Prostate gland (tissue), 2 donors: ENCODE results near the gene CSAD. TPM values are rescaled to one million over a fixed set of nuclear protein-coding genes. Genes with fewer than 3 reads are reported as not detected.
"Not testable (repeated sequence)": the region's sequence is repeated elsewhere in the genome, so short reads cannot be mapped to it uniquely, and the experiment has no call there.

Experiments used
- DNase-seq: peaks from one replicate; pipeline ENCODE4 v3.0.0-alpha.2; 2019; ENCODE audit warnings: low spot score
- H3K27ac ChIP-seq, 2 donors: fragments of 200-600 bp; sonication (generic); 2 replicates each; pipeline ENCODE4 v1.5.1; 2017 to 2019
- H3K27me3 ChIP-seq: fragments of 200-600 bp; sonication (generic); replicated peaks from 2 replicates; pipeline ENCODE4 v1.5.1; 2019; ENCODE audit not compliant: insufficient read depth
- H3K36me3 ChIP-seq, 2 donors: fragments of 200-600 bp; sonication (generic); 1 replicate in 1 of 2; 2 replicates in 1 of 2; pipeline versions ENCODE4 v1.5.1 to v1.8.1; 2017 to 2019
- H3K4me1 ChIP-seq: fragments of 200-600 bp; sonication (generic); replicated peaks from 2 replicates; pipeline ENCODE4 v1.5.1; 2019
- H3K4me3 ChIP-seq, 2 donors: fragments of 200-600 bp; sonication (generic); 2 replicates each; pipeline ENCODE4 v1.5.1; 2017 to 2019
- H3K9me3 ChIP-seq: fragments of 200-600 bp; sonication (generic); 2 replicates; pipeline ENCODE4 v1.5.1; 2017
- POLR2A ChIP-seq: fragments of 450-650 bp; IDR thresholded peaks from one replicate; pipeline ENCODE4 v1.6.1; 2016; ENCODE audit warnings: antibody characterized with exemption, mild to moderate bottlenecking
- POLR2AphosphoS5 ChIP-seq: sonication (generic); formaldehyde crosslinking; IDR thresholded peaks from one replicate; pipeline ENCODE4 v1.6.1; 2017; ENCODE audit warnings: antibody characterized with exemption
- WGBS: methylation state at CpG from one replicate; pipeline ENCODE4 v1.1.5; 2018; 5-methylcytosine and 5-hydroxymethylcytosine counted together
- intact Hi-C: fragments of 100-400 bp; cut with DNase I; formaldehyde crosslinking; loops from one replicate; pipeline ENCODE4 v1.14.2; 2022
- total RNA-seq, 2 donors: library from RNA; depleted of rRNA; stranded (reverse); fragments of >200 nt; gene quantifications; one replicate each; pipeline ENCODE4 v1.1.0, GENCODE V29; 2016
- TF ChIP-seq, protein P1 (sequence below), 4 experiments: fragments of 200-600 bp in 2 of 4; fragments of 450-650 bp in 2 of 4; sonication (generic) in 2 of 4; IDR thresholded peaks; 1 replicate in 3 of 4; 2 replicates in 1 of 4; pipeline ENCODE4 v1.5.1; 2016 to 2019; ENCODE audit warnings: antibody characterized with exemption in 4 of 4, mild to moderate bottlenecking in 2 of 4, moderate library complexity in 2 of 4

CSAD gene
- total RNA-seq, 2 donors from 2014 or later = 30.8 to 92.5 TPM

DNA sequence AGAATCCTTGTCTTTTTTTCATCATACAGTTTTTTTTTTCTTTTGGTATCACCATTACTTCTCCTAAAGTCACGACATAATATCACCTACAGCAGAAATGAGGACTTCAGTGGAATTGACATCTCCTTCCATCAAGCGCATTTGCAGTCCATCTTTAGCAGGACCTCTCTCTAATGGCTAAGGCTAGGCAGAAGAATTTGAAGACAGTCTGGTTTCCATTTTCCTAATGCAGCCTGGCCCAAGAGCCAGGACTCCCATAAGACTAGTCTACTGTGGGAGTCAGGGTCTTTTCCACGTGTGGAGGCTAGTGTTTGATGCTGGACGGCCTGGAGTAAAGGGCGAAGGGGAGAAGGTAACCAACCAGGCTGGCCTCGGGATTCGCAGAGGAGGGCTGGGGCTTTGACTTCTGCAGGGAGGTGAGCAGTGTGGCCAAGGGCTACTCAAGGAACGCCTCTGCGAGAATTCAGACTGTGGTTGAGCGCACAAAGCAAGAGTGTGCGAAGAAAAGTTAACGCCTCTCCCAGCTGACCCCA, 972 bp downstream of the CSAD start:
- Histone ChIP-seq H3K27ac (peak overlapping the region; percentile 96 to 97), H3K27me3 (no peaks in the 10 kb centered on the region), H3K9me3 (no peaks in the 10 kb centered on the region), H3K4me3 (peak overlapping the region; percentile 76 to 79), H3K4me1 (peaks cover 16% of the 10 kb centered on the region), H3K36me3 (peaks cover under 1 to 4% of the 10 kb centered on the region in 2 donors)
- intact Hi-C loops = no loop called here
- no peak for DNase-seq
- 18% methylated on average over 12 of the region's 12 CpGs for WGBS
- TF ChIP-seq, protein P1, sequence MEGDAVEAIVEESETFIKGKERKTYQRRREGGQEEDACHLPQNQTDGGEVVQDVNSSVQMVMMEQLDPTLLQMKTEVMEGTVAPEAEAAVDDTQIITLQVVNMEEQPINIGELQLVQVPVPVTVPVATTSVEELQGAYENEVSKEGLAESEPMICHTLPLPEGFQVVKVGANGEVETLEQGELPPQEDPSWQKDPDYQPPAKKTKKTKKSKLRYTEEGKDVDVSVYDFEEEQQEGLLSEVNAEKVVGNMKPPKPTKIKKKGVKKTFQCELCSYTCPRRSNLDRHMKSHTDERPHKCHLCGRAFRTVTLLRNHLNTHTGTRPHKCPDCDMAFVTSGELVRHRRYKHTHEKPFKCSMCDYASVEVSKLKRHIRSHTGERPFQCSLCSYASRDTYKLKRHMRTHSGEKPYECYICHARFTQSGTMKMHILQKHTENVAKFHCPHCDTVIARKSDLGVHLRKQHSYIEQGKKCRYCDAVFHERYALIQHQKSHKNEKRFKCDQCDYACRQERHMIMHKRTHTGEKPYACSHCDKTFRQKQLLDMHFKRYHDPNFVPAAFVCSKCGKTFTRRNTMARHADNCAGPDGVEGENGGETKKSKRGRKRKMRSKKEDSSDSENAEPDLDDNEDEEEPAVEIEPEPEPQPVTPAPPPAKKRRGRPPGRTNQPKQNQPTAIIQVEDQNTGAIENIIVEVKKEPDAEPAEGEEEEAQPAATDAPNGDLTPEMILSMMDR (IDR thresholded peaks at IDR 0.05) = no peak
- TF ChIP-seq POLR2AphosphoS5 = no peak
- no peak for TF ChIP-seq POLR2A

DNA sequence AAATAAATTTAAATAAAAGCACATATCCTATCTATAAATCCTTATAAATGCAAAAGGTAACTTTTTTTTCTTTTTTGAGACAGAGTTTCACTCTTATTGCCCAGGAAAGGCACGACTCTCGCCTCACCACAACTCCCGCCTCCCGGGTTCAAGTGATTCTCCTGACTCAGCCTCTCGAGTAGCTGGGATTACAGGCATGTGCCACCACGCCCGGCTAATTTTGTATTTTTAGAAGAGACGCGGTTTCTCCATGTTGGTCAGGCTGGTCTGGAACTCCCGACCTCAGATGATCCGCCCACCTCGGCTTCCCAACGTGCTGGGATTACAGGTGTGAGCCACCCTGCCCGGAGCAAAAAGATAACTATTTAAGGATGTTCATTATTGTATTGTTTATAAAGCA, 1.9 kb downstream of the CSAD start:
- H3K27ac ChIP-seq, H3K4me3 ChIP-seq: not testable (repeated sequence)
- H3K4me1 ChIP-seq = peaks cover 16% of the 10 kb centered on the region

DNA sequence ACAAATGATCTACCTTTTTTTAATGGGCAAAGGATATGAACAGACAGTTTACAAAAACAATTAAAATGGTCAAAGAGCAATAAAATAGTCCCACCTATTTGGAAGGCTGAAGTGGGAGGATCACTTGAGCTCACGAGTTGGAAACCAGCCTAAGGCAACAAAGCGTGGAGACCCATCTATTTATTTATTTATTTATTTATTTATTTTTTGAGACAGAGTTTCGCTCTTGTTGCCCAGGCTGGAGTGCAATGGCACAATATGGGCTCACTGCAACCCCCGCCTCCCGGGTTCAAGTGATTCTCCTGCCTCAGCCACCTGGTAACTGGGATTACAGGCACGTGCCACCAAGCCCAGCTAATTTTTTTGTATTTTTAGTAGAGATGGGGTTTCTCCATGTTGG, 3.3 kb downstream of the CSAD start:
- H3K4me3 ChIP-seq, DNase-seq, intact Hi-C loops, H3K9me3 ChIP-seq, H3K27me3 ChIP-seq, H3K36me3 ChIP-seq: not testable (repeated sequence)
- WGBS = 77% methylated on average over 6 of the region's 6 CpGs
- peaks cover 16% of the 10 kb centered on the region for H3K4me1 ChIP-seq
- peak overlapping the region in 1 of 2 donors; percentile 14 for H3K27ac ChIP-seq

More for the DNA sequence above, 1.9 kb downstream of the CSAD start:
- intact Hi-C loops, DNase-seq, H3K9me3 ChIP-seq, H3K27me3 ChIP-seq, H3K36me3 ChIP-seq: not testable (repeated sequence)
- 92% methylated on average over 14 of the region's 14 CpGs for WGBS

DNA sequence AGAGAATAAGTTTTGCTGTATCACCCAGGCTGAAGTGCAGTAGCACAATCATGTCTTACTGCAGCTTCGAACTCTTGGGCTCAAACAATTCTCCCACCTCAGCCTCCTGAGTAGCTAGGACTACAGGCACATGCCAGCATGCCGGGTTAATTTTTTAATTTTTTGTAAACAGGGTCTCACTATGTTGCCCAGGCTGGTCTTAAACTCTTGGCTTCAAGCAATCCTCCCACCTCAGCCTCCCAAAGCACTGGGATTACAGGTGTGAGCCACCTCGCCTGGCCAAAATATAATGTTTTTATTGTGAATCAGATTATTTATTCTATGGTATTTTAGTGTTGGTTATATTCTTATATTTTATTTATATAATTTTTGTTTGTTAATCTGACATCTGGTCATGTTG, 4.0 kb downstream of the CSAD start:
- Histone ChIP-seq H3K4me1 (peaks cover 16% of the 10 kb centered on the region), H3K27me3 (no peaks in the 10 kb centered on the region), H3K27ac (no peak overlapping the region), H3K36me3 (no peaks in the 10 kb centered on the region), H3K4me3 (no peak overlapping the region), H3K9me3 (no peaks in the 10 kb centered on the region)
- no peak for DNase-seq
- intact Hi-C loops = no loop called here
- 93% methylated on average over 3 of the region's 3 CpGs for WGBS
- TF ChIP-seq POLR2A = no peak
- TF ChIP-seq, protein P1 (IDR thresholded peaks at IDR 0.05) = no peak
- TF ChIP-seq POLR2AphosphoS5 = no peak

DNA sequence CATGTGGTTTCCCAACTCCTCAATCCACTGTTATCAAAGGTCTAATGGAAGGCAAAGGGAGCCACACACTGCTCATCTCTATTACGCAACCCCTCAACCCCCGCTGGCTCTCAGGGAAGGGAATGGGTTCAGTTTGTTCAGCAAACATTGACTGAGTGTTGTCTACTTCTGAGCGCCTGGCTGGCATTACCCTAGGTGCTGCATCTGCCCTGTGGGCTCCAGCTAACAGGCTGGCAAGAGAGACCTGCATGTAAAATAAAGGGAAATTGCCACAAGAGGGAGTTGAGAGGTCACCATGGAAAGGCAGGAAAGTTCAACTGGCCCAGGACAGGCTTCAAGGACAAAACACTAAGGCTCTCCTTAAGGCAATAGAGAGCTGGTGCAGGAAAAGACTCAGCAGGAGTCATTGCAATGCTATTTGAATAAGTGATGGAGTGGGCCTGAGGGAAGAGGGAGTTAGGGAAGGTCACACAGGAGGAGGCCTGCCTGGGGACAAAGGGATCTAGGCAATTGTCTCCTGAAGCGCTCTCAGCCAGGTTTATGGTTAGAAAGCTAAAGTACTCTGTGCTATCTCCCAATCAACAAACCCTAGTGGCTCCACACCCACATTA, 5.7 kb downstream of the CSAD start:
- intact Hi-C loops = no loop called here
- Histone ChIP-seq H3K4me3 (no peak overlapping the region), H3K27ac (peak overlapping the region in 1 of 2 donors; percentile 64), H3K36me3 (no peaks in the 10 kb centered on the region), H3K9me3 (no peaks in the 10 kb centered on the region), H3K4me1 (peaks cover 21% of the 10 kb centered on the region), H3K27me3 (no peaks in the 10 kb centered on the region)
- DNase-seq = peak; percentile 73
- 64% methylated on average over 4 of the region's 4 CpGs for WGBS
- TF ChIP-seq POLR2A (no peak), POLR2AphosphoS5 (peak; percentile 63)
- TF ChIP-seq, protein P1 (IDR thresholded peaks at IDR 0.05) = peak in 2 of 4 experiments; percentile 4 to 31

DNA sequence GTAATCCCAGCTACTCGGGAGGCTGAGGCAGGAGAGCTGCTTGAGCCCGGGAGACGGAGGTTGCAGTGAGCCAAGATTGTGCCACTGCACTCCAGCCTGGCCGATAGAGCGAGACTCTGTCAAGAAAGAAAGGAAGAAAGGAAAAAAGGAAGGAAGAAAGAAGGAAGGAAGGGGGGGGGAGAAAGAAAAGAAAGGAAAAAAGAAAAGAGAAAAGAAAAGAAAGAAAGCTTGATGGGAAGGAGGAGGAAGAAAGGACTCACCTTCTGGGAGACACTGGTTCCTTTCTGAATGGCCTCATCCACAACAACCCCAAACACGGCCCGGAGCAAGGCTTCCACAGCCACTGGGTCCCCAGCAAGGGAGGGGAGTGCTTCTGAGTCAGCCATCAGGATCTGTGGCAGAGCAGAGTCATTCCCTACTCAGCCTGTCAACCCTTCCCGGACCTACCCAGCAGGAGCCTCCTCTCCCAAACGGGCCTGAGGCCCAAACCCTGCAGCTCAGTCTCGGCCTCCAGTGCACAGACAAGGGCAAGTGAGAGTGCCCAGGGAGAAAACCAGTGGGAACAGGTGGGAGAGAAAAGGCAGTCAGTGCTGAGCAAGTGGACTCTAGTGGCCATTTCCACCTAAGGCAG, 7.5 kb downstream of the CSAD start:
- Histone ChIP-seq H3K27me3 (no peaks in the 10 kb centered on the region), H3K27ac (peak overlapping the region in 1 of 2 donors; percentile 61), H3K4me1 (peaks cover 21% of the 10 kb centered on the region), H3K9me3 (no peaks in the 10 kb centered on the region), H3K4me3 (no peak overlapping the region), H3K36me3 (no peaks in the 10 kb centered on the region)
- DNase-seq = no peak
- 83% methylated on average over 10 of the region's 10 CpGs for WGBS
- intact Hi-C loops = no loop called here
- TF ChIP-seq, protein P1 (IDR thresholded peaks at IDR 0.05) = no peak
- TF ChIP-seq POLR2AphosphoS5 = no peak
- TF ChIP-seq POLR2A = no peak
